Measurements from ENCODE around the gene PLXNB3.

PLXNB3 gene

DNA sequence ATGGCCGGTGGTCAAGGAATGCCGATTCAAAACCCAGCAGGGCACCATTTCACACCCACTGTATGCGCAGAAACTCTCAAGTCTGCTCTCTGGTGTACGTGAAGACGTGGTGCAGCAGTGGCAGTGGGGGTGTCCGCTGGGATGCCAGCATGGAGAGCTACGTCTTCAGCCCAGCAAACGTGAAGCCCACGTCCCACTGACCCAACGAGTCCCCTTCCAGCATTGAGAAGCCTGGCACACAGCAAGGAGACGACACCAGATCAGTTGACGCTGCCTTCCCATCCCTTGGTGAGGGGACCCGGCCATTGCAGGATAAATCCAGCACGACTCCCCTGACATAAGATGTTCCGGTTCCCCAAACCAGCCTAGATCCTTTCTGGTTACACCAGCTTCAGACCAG, 2.2 kb upstream of the PLXNB3 start:
- no peak for DNase-seq (ENCODE audit: low spot score)

- no peak for DNase-seq (ENCODE audit: low spot score)
Observed at GRCh38 chrX:153762626-153763173, 1.3 kb upstream of the PLXNB3 start.

DNA sequence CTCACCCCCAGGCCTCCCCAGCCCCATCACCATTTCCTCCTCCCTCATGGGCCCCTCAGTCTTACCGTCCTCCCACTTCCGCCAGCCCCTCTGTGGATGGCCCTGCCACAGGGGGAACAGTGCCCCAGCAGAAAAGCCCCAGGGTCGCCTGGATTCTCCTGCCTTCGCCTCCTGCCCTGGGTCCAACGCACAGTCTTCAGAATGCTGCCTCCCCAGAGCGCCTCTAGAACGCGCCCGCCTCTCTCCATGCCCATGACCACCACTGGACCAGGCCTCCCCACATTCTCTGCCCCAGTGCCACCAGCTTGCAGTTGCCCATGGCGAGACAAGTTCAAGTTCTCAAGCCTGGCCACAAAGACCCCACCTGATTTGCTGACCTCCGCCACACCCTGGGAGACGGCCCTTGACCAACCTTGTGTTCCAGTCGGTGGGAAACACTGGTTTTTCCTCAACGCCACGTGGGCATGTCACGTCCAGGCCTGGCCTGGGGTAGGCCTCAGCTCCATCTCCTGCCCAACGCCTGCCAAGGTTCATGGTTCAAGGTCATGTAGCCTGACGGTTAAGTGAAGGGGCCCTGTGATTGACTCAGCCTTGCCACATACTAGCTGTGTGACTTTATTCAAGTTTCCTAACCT, 634 bp upstream of the PLXNB3 start:
- DNase-seq (ENCODE audit: low spot score) = no peak

DNA sequence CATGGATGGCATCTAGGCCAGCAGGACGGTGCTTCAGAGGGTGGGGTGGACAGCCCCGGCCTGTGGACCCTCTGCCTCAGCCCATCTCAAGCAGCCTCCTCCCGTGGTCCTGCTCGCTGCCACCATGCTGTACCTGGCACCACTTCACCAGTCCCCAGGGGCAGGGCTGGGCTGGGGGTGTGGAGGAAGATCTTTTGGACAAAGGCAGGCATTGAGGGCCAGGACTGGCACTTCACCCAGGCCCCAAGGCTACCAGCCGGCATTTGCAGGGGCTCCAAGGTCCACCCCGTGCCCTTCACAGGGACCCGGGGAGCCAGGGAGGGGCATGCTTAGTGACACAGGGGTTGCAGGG, 713 bp downstream of the PLXNB3 start:
- no peak for DNase-seq (ENCODE audit: low spot score)

DNA sequence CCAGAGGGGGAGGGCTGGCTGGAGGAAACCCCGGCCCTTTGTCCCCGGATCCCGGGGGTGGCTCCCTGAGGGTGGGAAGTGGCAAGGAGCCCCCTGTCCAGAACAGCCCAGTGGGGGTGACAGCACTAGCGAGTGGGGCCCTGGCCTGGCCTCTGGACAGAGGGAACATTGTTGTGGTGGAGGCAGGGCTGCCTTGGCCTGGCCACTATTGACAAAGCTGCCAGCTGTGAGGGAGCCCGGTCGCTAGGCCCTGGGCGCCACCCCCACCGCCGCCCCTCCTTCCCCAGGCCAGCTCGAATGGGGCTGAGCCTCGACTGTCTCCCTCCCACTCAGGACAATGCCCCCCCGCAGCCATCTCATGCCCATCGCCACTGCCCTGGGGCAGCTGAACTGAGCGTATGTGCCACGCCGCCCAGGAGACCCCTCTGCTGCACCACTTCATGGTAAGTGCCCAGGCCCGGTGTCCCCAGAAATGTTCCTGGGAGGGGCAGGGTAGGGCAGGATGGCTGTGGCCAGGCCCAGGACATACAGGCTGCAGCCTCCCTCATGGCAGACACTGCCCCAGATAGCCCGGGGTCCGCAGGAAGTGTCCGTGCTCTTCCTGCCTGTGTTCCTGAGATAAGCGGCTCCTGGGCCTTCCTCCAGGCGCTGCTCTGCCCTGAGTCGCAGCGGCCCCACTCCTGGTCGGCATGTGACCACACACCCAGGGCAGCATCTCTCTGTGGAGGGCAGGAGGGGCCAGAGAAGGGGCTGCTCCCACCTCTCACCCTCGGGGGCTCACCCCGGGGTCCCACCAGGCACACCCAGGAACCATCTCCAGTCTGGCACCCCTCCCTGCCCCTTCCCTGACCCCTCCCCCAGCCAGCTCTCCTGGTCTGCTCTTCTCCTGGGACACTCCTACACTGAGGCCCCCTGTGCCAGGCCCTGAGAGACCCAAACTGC, 1.4 kb downstream of the PLXNB3 start:
- DNase-seq (ENCODE audit: low spot score) = no peak

- DNase-seq (ENCODE audit: low spot score) = no peak
Observed at GRCh38 chrX:153766098-153766817, 2.2 kb downstream of the PLXNB3 start.

DNA sequence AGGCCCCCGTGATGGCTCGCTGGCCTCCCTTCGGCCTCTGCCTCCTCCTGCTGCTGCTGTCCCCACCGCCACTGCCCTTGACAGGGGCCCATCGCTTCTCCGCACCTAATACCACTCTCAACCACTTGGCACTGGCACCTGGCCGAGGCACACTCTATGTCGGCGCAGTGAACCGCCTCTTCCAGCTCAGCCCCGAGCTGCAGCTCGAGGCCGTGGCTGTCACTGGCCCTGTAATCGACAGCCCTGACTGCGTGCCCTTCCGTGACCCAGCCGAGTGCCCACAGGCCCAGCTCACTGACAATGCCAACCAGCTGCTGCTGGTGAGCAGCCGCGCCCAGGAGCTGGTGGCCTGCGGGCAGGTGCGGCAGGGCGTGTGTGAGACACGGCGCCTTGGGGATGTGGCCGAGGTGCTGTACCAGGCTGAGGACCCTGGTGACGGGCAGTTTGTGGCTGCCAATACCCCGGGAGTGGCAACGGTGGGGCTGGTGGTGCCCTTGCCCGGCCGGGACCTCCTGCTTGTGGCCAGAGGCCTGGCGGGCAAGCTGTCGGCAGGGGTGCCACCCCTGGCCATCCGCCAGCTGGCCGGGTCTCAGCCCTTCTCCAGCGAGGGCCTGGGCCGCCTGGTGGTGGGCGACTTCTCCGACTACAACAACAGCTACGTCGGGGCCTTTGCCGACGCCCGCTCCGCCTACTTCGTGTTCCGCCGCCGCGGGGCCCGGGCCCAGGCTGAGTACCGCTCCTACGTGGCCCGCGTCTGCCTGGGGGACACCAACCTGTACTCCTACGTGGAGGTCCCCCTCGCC, 3.0 kb downstream of the PLXNB3 start:
- DNase-seq (ENCODE audit: low spot score) = no peak

- DNase-seq (ENCODE audit: low spot score) = no peak
Observed at GRCh38 chrX:153767674-153768055, 3.6 kb downstream of the PLXNB3 start.

DNA sequence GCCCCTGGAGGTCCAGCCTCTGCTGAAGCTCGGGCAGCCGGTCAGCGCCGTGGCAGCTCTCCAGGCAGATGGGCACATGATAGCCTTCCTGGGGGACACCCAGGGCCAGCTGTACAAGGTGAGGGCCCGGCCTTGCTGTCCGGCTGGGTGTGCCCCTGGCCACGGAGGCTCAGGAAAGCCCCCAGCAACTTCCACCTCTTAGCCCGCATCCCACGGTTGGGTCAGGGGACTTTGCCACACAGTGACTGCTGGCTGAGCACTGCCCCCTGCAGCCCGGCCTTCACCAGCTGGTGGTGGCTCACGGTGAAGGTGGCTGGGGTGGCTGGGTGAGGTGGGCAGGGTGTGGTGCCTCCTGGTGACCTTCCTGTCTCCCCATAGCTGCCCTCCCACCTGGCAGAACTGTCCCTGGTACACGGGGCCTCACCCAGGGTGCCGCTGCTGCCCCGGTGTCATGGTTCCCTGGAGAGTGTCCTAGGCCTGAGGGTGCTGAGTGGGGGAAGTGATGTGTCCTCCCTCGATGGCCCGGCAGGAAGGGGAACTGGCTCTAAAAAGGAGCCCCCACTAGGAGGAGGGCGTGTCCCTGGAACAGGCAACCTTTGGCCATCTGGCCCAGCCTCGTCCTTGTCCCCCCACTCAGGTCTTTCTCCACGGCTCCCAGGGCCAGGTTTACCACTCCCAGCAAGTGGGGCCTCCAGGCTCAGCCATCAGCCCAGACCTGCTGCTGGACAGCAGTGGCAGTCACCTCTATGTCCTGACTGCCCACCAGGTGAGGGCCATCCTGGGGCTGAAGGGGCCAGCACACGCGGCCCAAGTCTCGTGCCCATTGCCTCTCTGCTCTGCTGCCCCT, 4.5 kb downstream of the PLXNB3 start:
- no peak for DNase-seq (ENCODE audit: low spot score)

- DNase-seq (ENCODE audit: low spot score) = no peak
Observed at GRCh38 chrX:153769158-153769864, 5.3 kb downstream of the PLXNB3 start.

DNA sequence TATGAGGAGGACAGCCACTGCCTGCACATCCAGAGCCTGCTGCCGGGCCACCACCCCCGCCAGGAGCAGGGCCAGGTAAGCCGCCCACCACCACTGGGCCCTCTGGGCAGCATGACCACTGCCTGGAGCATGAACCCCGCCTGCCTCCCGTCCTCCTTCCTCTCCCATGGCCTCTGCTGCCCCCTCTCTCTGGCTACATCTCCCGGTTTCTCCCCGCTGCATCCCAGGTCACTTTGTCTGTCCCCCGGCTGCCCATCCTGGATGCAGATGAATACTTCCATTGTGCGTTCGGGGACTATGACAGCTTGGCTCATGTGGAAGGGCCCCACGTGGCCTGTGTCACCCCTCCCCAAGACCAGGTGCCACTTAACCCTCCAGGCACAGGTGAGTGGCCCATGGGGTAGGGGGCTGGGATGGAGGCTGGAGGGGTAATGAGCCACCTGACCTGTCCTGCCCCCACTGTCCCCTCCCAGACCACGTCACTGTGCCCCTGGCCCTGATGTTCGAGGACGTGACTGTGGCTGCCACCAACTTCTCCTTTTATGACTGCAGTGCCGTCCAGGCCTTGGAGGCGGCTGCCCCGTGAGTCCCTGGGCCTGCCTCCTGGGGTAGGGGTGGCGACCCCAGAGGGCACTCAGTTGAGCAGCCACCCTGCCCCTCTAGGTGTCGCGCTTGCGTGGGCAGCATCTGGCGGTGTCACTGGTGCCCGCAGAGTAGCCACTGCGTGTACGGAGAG, 6.0 kb downstream of the PLXNB3 start:
- DNase-seq (ENCODE audit: low spot score) = no peak

- DNase-seq (ENCODE audit: low spot score) = no peak
Observed at GRCh38 chrX:153770601-153771414, 6.8 kb downstream of the PLXNB3 start.

DNA sequence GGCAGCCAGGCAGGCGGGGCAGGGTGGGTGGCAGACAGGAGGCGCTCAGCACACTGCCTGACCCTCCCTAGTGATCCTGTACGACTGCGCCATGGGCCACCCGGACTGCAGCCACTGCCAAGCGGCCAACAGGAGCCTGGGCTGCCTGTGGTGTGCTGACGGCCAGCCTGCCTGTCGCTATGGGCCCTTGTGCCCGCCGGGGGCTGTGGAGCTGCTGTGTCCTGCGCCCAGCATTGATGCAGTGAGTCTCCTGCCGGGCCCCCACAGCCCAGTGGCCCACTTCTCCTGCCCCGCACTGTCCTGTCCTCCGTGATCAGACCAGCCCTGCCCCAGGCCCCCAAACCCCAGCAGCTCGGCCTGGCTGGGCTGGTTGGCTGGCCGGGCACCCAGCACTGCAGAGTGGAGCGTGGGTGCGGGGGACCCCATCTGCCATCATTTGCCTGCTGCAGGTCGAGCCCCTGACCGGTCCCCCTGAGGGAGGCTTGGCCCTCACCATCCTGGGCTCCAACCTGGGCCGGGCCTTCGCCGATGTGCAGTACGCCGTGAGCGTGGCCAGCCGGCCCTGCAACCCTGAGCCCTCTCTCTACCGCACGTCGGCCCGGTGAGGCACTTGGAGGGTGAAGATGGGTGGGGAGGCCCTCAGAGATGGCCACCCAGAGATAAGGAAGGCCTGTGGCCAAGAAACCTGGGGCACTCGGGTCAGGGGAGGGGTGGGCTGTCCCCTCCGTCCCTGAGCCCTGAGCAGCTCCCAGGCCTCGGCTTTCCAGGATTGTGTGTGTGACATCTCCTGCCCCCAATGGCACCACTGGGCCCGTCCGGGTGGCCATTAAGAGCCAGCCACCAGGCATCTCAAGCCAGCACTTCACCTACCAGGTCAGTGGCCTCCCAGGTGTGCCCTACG, 7.6 kb downstream of the PLXNB3 start:
- no peak for DNase-seq (ENCODE audit: low spot score)

DNA sequence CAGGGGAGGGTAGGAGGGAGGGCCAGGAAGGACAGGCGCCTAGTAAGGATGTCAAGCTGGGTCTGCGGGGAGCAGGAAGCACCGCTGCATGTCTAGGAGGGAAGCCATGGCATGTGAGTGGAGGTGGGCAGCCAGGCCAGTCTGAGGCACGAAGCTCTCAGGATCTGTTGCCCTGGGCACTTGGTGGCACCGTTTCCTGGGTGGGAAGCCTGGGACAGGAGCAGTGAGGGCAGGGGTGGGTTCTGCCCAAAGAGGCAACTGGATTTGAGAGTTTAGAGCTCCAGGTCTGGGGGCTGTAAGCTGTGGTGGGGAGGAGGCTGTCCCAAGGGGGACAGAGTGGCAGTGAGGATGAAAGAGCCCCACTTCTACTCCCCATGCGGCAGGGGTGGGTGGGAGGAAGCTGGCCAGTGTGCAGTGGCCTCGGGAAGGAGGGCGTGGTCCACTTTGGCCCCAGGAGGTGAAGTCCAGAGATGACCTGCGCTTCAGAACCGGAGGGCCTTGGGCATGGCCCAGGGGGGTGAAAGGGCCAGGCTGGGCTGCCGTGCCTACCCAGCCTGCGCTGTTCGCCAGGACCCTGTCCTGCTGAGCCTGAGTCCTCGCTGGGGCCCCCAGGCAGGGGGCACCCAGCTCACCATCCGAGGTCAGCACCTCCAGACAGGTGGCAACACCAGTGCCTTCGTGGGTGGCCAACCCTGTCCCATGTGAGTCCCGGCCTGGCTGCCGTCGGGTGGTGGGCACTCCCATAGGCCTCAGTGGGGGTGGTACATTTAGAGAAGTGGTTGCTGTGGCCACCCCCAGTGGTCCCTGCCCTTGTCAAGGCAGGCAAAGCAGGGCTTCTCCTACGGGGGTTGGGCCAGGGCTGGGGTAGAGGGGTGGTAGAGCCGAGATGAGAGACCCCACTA, 8.5 kb downstream of the PLXNB3 start:
- DNase-seq (ENCODE audit: low spot score) = no peak

GRCh38 chrX:153773218-153773611, 9.2 kb downstream of the PLXNB3 start:
- no peak for DNase-seq (ENCODE audit: low spot score)

DNA sequence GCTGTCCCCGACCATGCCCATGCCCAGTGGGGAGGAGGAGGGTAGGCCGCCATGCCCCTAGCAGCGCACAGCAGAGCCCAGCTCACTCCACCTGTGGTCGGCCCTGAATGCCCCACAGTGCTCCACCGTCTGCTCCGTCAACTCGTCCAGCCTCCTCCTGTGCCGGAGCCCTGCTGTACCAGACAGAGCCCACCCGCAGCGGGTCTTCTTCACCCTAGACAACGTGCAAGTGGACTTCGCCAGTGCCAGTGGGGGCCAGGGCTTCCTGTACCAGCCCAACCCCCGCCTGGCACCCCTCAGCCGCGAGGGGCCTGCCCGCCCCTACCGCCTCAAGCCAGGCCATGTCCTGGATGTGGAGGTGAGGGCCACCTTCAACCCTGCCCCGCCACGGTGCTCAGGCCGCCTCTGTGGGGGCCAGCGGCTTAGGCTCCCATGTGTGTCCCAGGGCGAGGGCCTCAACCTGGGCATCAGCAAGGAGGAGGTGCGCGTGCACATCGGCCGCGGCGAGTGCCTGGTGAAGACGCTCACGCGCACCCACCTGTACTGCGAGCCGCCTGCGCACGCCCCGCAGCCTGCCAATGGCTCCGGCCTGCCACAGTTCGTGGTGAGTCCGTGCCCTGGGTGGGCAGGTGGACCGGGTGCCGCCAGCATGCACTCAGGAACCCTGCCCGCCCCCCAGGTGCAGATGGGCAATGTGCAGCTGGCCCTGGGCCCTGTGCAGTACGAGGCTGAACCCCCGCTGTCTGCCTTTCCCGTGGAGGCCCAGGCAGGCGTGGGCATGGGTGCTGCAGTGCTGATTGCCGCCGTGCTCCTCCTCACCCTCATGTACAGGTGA, 9.9 kb downstream of the PLXNB3 start:
- DNase-seq (ENCODE audit: low spot score) = no peak
